Measurements from ENCODE around the gene PLOD2. TPM values are rescaled to one million over a fixed set of nuclear protein-coding genes. Genes with fewer than 3 reads are reported as not detected.

Gene PLOD2
- total RNA-seq, 1 donor from 2014 or later, result 38.5 TPM

DNA sequence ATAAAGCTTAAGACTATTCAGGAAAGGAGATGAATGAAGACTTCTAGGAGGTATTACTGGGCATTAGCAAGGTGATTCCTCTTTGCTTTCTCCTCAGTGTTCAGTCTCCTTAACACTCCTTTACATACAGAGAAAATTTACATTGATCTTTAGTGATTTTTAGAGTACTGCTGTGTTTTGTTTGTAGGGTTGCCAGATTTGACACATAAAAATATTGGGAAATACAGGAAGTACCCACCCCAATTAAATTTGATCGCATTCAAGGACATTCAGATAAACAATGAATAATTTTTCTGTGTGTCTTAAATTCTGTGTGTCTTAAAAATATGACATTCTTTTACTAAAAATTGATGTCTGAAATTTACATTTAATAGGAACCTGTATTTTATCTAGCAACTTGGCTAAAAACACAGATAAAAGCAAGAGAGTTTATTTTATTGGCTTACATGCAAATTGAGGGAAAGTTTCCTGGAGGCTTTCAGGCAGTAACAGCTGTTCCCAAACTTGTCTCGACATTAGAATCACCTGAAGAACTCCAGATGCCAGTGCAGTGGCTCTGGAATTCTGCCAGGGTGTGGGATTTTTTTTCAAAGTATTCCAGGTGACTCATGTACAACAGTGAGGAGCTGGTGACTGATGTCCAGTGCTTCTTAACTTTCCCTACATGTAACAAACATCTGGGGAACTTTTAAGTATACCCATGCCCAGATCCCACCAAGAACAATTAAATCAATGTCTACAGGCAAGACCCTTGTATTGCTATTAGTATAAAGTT is 23.4 kb upstream of the PLOD2 start:
- Histone ChIP-seq H3K36me3 (ENCODE audit: control insufficient read depth, insufficient read depth, low read length) (no peaks in the 10 kb centered on the region), H3K4me3 (ENCODE audit: low read depth, low read length) (no peak overlapping the region), H3K27me3 (ENCODE audit: control insufficient read depth, insufficient read depth, low read length) (no peaks in the 10 kb centered on the region)
- DNase-seq (ENCODE audit: low read depth), result no peak
- TF ChIP-seq, protein P1, sequence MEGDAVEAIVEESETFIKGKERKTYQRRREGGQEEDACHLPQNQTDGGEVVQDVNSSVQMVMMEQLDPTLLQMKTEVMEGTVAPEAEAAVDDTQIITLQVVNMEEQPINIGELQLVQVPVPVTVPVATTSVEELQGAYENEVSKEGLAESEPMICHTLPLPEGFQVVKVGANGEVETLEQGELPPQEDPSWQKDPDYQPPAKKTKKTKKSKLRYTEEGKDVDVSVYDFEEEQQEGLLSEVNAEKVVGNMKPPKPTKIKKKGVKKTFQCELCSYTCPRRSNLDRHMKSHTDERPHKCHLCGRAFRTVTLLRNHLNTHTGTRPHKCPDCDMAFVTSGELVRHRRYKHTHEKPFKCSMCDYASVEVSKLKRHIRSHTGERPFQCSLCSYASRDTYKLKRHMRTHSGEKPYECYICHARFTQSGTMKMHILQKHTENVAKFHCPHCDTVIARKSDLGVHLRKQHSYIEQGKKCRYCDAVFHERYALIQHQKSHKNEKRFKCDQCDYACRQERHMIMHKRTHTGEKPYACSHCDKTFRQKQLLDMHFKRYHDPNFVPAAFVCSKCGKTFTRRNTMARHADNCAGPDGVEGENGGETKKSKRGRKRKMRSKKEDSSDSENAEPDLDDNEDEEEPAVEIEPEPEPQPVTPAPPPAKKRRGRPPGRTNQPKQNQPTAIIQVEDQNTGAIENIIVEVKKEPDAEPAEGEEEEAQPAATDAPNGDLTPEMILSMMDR (IDR thresholded peaks at IDR 0.05; ENCODE audit: insufficient read depth, low read length, poor library complexity, severe bottlenecking), result no peak

GRCh38 chr3:146181216-146181615 is 20.2 kb upstream of the PLOD2 start:
- no peaks in the 10 kb centered on the region for H3K27me3 ChIP-seq (ENCODE audit: control insufficient read depth, insufficient read depth, low read length)
- DNase-seq (ENCODE audit: low read depth), result no peak
- H3K36me3 ChIP-seq (ENCODE audit: control insufficient read depth, insufficient read depth, low read length), result no peaks in the 10 kb centered on the region
- TF ChIP-seq, protein P1 (IDR thresholded peaks at IDR 0.05; ENCODE audit: insufficient read depth, low read length, poor library complexity, severe bottlenecking), result no peak
- H3K4me3 ChIP-seq (ENCODE audit: low read depth, low read length), result no peak overlapping the region

- TF ChIP-seq, protein P1 (IDR thresholded peaks at IDR 0.05; ENCODE audit: insufficient read depth, low read length, poor library complexity, severe bottlenecking), result no peak
- DNase-seq (ENCODE audit: low read depth), result no peak
- no peaks in the 10 kb centered on the region for H3K27me3 ChIP-seq (ENCODE audit: control insufficient read depth, insufficient read depth, low read length)
- H3K36me3 ChIP-seq (ENCODE audit: control insufficient read depth, insufficient read depth, low read length), result no peaks in the 10 kb centered on the region
- H3K4me3 ChIP-seq (ENCODE audit: low read depth, low read length), result no peak overlapping the region
These were observed 19.4 kb upstream of the PLOD2 start for GRCh38 chr3:146180376-146180775.

DNA sequence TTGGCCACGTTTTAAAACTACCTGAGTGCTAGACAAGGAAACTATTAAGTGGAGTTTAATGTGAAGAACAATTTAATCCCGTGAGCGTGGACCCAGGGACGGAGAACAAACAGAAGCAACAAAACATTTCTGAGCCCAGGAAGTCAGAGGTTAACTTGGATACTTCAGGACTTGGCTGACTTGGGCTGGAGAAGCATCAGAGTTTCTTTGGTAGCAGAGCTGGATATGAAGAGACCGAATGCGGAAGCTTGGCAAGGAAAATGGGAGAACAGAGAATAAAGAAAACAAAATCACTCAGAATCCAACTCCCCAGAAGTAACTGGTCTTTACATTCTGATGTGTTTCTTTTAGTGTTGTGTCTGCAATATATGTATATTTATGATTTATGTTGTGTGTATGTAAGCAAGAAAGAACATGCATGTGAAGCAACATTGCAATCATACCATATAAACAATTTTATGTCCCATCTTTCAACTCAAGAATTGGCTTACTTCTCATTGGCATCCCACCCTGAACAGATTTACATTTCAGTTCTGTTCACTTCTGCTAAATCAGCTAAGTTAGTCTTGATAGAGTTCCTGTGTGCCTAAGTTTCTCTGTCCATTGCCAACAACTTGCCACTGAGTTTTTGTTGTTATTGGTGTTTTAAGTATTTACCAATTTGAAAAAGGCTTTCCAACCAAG is 17.2 kb upstream of the PLOD2 start:
- Histone ChIP-seq H3K27me3 (ENCODE audit: control insufficient read depth, insufficient read depth, low read length) (no peaks in the 10 kb centered on the region), H3K36me3 (ENCODE audit: control insufficient read depth, insufficient read depth, low read length) (no peaks in the 10 kb centered on the region), H3K4me3 (ENCODE audit: low read depth, low read length) (no peak overlapping the region)
- DNase-seq (ENCODE audit: low read depth), result no peak
- TF ChIP-seq, protein P1 (IDR thresholded peaks at IDR 0.05; ENCODE audit: insufficient read depth, low read length, poor library complexity, severe bottlenecking), result no peak

DNA sequence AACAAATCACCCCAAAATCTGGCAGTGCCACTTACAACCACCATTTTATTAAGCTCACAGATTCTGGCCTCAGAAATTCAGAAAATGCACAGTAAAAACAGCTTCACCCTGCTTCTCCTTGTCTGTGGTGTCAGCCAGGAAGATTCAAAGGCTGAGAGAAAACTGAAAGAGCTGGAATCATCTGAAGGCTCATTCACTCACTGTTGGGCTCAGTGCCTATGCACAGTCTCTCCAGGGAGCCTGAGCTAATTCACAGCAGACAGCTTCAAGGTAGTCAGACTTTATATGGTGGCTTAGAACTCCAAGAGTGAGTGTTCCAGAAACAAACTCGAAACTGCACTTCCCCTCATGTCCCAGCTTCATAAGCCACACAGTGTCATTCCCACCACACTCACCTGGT is 16.5 kb upstream of the PLOD2 start:
- DNase-seq (ENCODE audit: low read depth), result no peak
- TF ChIP-seq, protein P1 (IDR thresholded peaks at IDR 0.05; ENCODE audit: insufficient read depth, low read length, poor library complexity, severe bottlenecking), result no peak
- H3K4me3 ChIP-seq (ENCODE audit: low read depth, low read length), result no peak overlapping the region
- no peaks in the 10 kb centered on the region for H3K27me3 ChIP-seq (ENCODE audit: control insufficient read depth, insufficient read depth, low read length)
- no peaks in the 10 kb centered on the region for H3K36me3 ChIP-seq (ENCODE audit: control insufficient read depth, insufficient read depth, low read length)
